Prostate gland (tissue), 2 donors: ENCODE measurements around the gene DACT1. TPM values are rescaled to one million over a fixed set of nuclear protein-coding genes. Genes with fewer than 3 reads are reported as not detected.

Experiments used
- DNase-seq: peaks from one replicate; pipeline ENCODE4 v3.0.0-alpha.2; 2019; ENCODE audit warnings: low spot score
- H3K27ac ChIP-seq, 2 donors: fragments of 200-600 bp; sonication (generic); 2 replicates each; pipeline ENCODE4 v1.5.1; 2017 to 2019
- H3K27me3 ChIP-seq: fragments of 200-600 bp; sonication (generic); replicated peaks from 2 replicates; pipeline ENCODE4 v1.5.1; 2019; ENCODE audit not compliant: insufficient read depth
- H3K36me3 ChIP-seq, 2 donors: fragments of 200-600 bp; sonication (generic); 1 replicate in 1 of 2; 2 replicates in 1 of 2; pipeline versions ENCODE4 v1.5.1 to v1.8.1; 2017 to 2019
- H3K4me1 ChIP-seq: fragments of 200-600 bp; sonication (generic); replicated peaks from 2 replicates; pipeline ENCODE4 v1.5.1; 2019
- H3K4me3 ChIP-seq, 2 donors: fragments of 200-600 bp; sonication (generic); 2 replicates each; pipeline ENCODE4 v1.5.1; 2017 to 2019
- H3K9me3 ChIP-seq: fragments of 200-600 bp; sonication (generic); 2 replicates; pipeline ENCODE4 v1.5.1; 2017
- POLR2A ChIP-seq: fragments of 450-650 bp; IDR thresholded peaks from one replicate; pipeline ENCODE4 v1.6.1; 2016; ENCODE audit warnings: antibody characterized with exemption, mild to moderate bottlenecking
- POLR2AphosphoS5 ChIP-seq: sonication (generic); formaldehyde crosslinking; IDR thresholded peaks from one replicate; pipeline ENCODE4 v1.6.1; 2017; ENCODE audit warnings: antibody characterized with exemption
- WGBS: methylation state at CpG from one replicate; pipeline ENCODE4 v1.1.5; 2018; 5-methylcytosine and 5-hydroxymethylcytosine counted together
- intact Hi-C: fragments of 100-400 bp; cut with DNase I; formaldehyde crosslinking; loops from one replicate; pipeline ENCODE4 v1.14.2; 2022
- total RNA-seq, 2 donors: library from RNA; depleted of rRNA; stranded (reverse); fragments of >200 nt; gene quantifications; one replicate each; pipeline ENCODE4 v1.1.0, GENCODE V29; 2016
- TF ChIP-seq, protein P1 (sequence below), 4 experiments: fragments of 200-600 bp in 2 of 4; fragments of 450-650 bp in 2 of 4; sonication (generic) in 2 of 4; IDR thresholded peaks; 1 replicate in 3 of 4; 2 replicates in 1 of 4; pipeline ENCODE4 v1.5.1; 2016 to 2019; ENCODE audit warnings: antibody characterized with exemption in 4 of 4, mild to moderate bottlenecking in 2 of 4, moderate library complexity in 2 of 4

The DACT1 gene
- total RNA-seq, 2 donors from 2014 or later, result 4.5 to 27.1 TPM

GRCh38 chr14:58680698-58681097, 42.9 kb downstream of the DACT1 start:
- TF ChIP-seq, protein P1, sequence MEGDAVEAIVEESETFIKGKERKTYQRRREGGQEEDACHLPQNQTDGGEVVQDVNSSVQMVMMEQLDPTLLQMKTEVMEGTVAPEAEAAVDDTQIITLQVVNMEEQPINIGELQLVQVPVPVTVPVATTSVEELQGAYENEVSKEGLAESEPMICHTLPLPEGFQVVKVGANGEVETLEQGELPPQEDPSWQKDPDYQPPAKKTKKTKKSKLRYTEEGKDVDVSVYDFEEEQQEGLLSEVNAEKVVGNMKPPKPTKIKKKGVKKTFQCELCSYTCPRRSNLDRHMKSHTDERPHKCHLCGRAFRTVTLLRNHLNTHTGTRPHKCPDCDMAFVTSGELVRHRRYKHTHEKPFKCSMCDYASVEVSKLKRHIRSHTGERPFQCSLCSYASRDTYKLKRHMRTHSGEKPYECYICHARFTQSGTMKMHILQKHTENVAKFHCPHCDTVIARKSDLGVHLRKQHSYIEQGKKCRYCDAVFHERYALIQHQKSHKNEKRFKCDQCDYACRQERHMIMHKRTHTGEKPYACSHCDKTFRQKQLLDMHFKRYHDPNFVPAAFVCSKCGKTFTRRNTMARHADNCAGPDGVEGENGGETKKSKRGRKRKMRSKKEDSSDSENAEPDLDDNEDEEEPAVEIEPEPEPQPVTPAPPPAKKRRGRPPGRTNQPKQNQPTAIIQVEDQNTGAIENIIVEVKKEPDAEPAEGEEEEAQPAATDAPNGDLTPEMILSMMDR (IDR thresholded peaks at IDR 0.05), result no peak
- no peak for TF ChIP-seq POLR2AphosphoS5
- no peak for TF ChIP-seq POLR2A

GRCh38 chr14:58687232-58687795, 49.6 kb downstream of the DACT1 start:
- no peaks in the 10 kb centered on the region for H3K9me3 ChIP-seq
- WGBS, result 99% methylated on average over 12 of the region's 27 CpGs
- no peak overlapping the region for H3K27ac ChIP-seq
- DNase-seq, result no peak
- no peaks in the 10 kb centered on the region for H3K36me3 ChIP-seq
- no peak overlapping the region for H3K4me3 ChIP-seq
- no peaks in the 10 kb centered on the region for H3K27me3 ChIP-seq
- intact Hi-C loops, result no loop called here
- H3K4me1 ChIP-seq, result no peaks in the 10 kb centered on the region
- no peak for TF ChIP-seq POLR2AphosphoS5
- no peak for TF ChIP-seq POLR2A
- TF ChIP-seq, protein P1 (IDR thresholded peaks at IDR 0.05), result no peak

More at GRCh38 chr14:58680698-58681097, 42.9 kb downstream of the DACT1 start:
- no peaks in the 10 kb centered on the region for H3K27me3 ChIP-seq
- DNase-seq, result no peak
- no peaks in the 10 kb centered on the region for H3K9me3 ChIP-seq
- no peak overlapping the region for H3K27ac ChIP-seq
- no peaks in the 10 kb centered on the region for H3K4me1 ChIP-seq
- no peak overlapping the region for H3K4me3 ChIP-seq
- intact Hi-C loops, result no loop called here
- H3K36me3 ChIP-seq, result no peaks in the 10 kb centered on the region
- WGBS, result 95% methylated on average over 4 of the region's 4 CpGs

GRCh38 chr14:58690801-58691516, 53.2 kb downstream of the DACT1 start:
- H3K4me3 ChIP-seq, result no peak overlapping the region
- no peak for DNase-seq
- no peaks in the 10 kb centered on the region for H3K36me3 ChIP-seq
- H3K27ac ChIP-seq, result no peak overlapping the region
- TF ChIP-seq, protein P1 (IDR thresholded peaks at IDR 0.05), result no peak
- no peak for TF ChIP-seq POLR2AphosphoS5
- no peak for TF ChIP-seq POLR2A
- H3K27me3 ChIP-seq, result no peaks in the 10 kb centered on the region
- 33% methylated on average over 14 of the region's 14 CpGs for WGBS
- H3K4me1 ChIP-seq, result no peaks in the 10 kb centered on the region
- H3K9me3 ChIP-seq, result no peaks in the 10 kb centered on the region
- intact Hi-C loops, result no loop called here

GRCh38 chr14:58693048-58693447, 55.3 kb downstream of the DACT1 start:
- 85% methylated on average over 4 of the region's 4 CpGs for WGBS
- no peak for TF ChIP-seq POLR2AphosphoS5
- TF ChIP-seq POLR2A, result no peak
- TF ChIP-seq, protein P1 (IDR thresholded peaks at IDR 0.05), result no peak
- intact Hi-C loops, result no loop called here

GRCh38 chr14:58695514-58695913, 57.8 kb downstream of the DACT1 start:
- no peak for DNase-seq
- Histone ChIP-seq H3K9me3 (no peaks in the 10 kb centered on the region), H3K36me3 (no peaks in the 10 kb centered on the region), H3K27ac (no peak overlapping the region), H3K4me3 (no peak overlapping the region), H3K4me1 (no peaks in the 10 kb centered on the region), H3K27me3 (no peaks in the 10 kb centered on the region)
- TF ChIP-seq POLR2A, result no peak
- TF ChIP-seq, protein P1 (IDR thresholded peaks at IDR 0.05), result no peak
- TF ChIP-seq POLR2AphosphoS5, result no peak
- 100% methylated on average over 1 of the region's 1 CpG for WGBS
- intact Hi-C loops, result no loop called here

More at GRCh38 chr14:58693048-58693447, 55.3 kb downstream of the DACT1 start:
- H3K27ac ChIP-seq, result no peak overlapping the region
- no peaks in the 10 kb centered on the region for H3K4me1 ChIP-seq
- H3K27me3 ChIP-seq, result no peaks in the 10 kb centered on the region
- H3K36me3 ChIP-seq, result no peaks in the 10 kb centered on the region
- H3K9me3 ChIP-seq, result no peaks in the 10 kb centered on the region
- H3K4me3 ChIP-seq, result no peak overlapping the region
- DNase-seq, result no peak
